HL-60/S4 treated with phorbol 12-myristate 13-acetate at 8.2 ng/mL for 4 days and 3 days (cell line): ENCODE measurements around the gene SLC4A1AP.
"Not testable (repeated sequence)": the region's sequence is repeated elsewhere in the genome, so short reads cannot be mapped to it uniquely, and the experiment has no call there.

Experiments used
- in situ Hi-C: fragments of 300-500 bp; cut with MboI; formaldehyde crosslinking; loops from 2 replicates; pipeline ENCODE4 v1.15.0; 2022; ENCODE audit warnings: low sequenced_read_pairs

Gene SLC4A1AP

DNA sequence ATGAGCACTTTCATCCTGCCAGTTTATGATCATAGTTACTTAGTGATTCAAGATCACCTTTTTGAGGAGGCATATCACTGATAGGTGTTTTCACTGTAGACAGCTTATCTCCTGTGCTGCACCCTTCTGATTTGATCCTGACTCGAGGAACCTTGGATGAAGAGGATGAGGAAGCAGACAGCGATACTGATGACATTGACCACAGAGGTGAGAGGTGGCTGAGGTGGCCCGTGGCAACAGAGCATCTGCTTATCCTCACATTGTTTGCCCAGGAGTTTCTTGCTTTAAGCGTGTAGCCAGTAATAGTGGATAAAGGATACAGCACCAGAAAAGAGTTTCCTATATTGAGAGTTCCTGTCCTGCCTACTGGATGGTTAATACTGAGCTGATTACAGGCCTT lies 16.0 kb upstream of the SLC4A1AP start:
- in situ Hi-C loops, result no loop called here

DNA sequence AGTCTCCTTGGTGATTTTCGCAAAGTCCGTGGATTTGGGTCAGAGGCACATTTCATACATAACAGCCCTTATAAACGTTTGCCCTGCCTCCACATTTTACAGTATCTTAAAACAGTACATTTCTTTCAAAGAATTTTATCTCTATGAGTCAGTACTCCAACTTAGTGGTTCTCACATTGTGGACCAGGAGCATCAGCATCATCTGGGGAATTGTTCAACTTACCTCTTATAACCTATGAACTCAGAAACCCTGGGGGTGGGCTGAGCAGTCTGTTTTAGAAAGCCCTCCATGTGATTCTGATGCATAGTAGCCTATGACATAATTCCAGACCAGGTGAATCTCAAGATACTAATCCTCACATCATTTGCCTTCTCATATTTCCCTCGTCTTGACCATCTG lies 12.6 kb upstream of the SLC4A1AP start:
- in situ Hi-C loops, result no loop called here

DNA sequence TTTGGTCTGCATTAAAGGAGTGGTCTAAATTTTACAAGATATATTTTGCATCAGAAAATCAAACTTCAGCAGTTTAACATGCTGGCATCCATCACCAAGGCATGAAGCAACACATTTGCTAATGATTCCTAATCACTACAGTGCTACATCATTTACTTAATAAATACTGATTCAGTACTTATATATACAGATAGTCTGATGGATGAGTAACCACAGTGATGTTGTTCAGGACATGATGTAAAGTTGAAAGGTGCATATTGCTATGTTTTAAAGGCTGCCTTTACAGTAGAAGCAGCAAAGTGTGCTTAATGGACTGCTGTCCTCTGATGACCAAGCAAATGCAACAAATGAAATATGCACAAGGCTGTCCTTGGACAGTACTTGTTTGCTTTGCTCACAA lies 11.3 kb upstream of the SLC4A1AP start:
- in situ Hi-C loops, result no loop called here

- in situ Hi-C loops, result no loop called here
These were observed 10.9 kb upstream of the SLC4A1AP start for GRCh38 chr2:27652790-27653189.

- in situ Hi-C loops, result no loop called here
These were observed 10.3 kb upstream of the SLC4A1AP start for GRCh38 chr2:27653397-27653796.

GRCh38 chr2:27655155-27655951 lies 8.3 kb upstream of the SLC4A1AP start:
- in situ Hi-C loops, result no loop called here

DNA sequence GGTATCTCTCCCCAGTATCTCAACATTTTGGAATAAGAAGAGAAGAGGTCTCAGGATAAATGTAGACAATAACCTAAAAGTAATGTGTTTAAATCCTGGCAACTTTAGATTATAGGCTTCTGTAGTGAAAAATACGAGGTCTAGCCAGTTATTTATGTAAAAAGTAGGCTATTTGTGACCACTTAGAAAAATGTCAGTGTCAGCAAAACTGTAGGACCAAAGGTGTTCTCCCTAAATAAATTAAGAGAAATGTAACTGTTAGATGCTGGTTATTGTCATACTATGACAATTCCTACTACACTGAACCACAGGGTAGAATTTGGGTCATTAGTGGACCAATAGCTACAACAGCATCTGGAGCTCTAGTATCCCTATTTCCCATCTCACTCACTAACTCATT lies 2.3 kb upstream of the SLC4A1AP start:
- in situ Hi-C loops, result no loop called here

DNA sequence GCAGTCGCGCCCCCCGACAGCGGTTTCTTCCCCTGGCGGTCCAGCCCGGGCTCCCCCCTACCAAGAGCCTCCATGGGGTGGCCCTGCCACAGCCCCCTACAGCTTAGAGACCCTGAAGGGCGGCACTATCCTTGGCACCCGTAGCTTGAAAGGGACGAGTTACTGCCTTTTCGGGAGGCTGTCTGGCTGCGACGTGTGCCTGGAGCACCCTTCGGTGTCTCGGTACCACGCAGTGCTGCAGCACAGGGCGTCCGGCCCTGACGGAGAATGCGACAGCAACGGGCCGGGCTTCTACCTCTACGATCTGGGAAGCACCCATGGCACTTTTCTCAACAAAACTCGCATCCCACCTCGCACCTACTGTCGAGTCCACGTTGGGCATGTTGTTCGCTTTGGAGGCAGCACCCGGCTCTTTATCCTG lies 475 bp downstream of the SLC4A1AP start:
- in situ Hi-C loops, result no loop called here

- in situ Hi-C loops, result no loop called here
These were observed 1.1 kb downstream of the SLC4A1AP start for GRCh38 chr2:27664622-27665363.

- in situ Hi-C loops, result no loop called here
These were observed 3.8 kb downstream of the SLC4A1AP start for GRCh38 chr2:27667446-27667845.

DNA sequence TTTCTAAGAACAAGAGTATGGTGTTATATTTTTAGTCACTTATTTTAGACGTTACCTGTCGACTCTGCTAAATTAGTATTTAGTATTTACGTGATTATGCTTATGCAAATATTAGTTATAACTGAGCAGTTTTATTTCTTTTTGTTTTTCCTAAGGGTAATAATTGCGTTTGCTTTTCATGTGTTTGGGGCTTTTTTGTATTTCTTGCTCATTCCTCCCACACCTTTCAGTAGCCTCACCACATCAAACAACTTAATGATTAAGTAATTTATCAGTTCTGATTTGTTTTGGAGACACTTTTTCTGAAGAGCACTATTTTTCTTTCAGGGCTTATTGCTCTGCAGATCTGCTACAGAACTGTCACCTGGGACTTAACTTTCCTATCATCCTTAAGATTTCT lies 7.5 kb downstream of the SLC4A1AP start:
- in situ Hi-C loops, result no loop called here

GRCh38 chr2:27672723-27673486 lies 9.2 kb downstream of the SLC4A1AP start:
- in situ Hi-C loops, result no loop called here

- in situ Hi-C loops, result no loop called here
These were observed 16.9 kb downstream of the SLC4A1AP start for GRCh38 chr2:27680571-27680970.

GRCh38 chr2:27681841-27682240 lies 18.2 kb downstream of the SLC4A1AP start:
- in situ Hi-C loops, result no loop called here

GRCh38 chr2:27682334-27682771 lies 18.7 kb downstream of the SLC4A1AP start:
- in situ Hi-C loops, result not testable (repeated sequence)

- in situ Hi-C loops, result no loop called here
These were observed 19.8 kb downstream of the SLC4A1AP start for GRCh38 chr2:27683390-27684071.

DNA sequence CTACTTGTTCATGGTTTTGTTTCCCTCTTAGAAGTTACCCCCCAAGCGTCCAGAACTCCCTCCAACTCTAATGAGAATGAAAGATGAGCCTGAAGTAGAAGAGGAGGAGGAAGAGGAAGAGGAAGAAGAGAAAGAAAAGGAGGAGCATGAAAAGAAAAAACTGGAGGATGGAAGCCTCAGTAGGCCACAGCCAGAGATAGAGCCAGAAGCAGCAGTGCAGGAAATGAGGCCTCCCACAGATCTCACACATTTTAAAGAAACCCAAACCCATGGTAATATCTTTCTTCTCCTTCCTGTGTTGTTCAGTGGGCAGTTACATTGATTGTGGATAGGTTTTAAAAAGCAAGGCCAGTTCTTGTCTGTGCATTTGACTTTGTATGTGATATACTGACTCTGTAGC lies 21.3 kb downstream of the SLC4A1AP start:
- in situ Hi-C loops, result not testable (repeated sequence)

DNA sequence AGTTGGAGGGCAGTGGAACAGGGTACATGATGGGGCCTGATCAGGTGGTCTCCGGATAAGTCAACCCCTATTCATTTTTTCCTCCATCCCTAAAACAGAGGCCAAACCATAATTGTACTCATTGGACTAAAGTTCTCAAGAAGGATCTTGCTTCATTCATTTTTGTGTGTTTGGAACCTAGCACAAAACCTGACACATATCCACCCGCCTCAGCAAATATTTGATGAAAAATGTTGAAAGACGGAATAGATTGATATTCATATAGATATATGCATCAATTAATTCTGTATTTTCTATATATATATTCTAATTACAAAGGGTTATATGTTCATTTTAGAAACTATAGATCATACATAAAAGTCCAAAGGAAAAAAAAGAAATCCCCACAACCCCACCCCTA lies 21.9 kb downstream of the SLC4A1AP start:
- in situ Hi-C loops, result no loop called here

DNA sequence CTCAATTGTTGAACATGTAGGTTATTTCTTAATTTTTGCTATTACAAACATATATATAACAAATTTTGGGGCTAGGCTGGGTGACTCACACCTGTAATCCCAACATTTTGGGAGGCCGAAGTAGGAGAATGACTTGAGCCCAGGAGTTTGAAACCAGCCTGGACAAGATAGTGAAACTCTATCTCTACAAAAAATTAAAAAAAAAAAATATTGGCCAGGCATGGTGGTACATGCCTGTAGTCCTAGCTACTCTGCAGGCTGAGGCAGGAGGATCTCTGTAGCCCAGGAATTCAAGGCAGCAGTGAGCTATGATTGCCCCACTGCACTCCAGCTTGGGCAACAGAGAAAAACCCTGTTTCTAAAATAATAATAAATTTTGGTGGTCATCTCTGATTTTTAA lies 23.5 kb downstream of the SLC4A1AP start:
- in situ Hi-C loops, result no loop called here

DNA sequence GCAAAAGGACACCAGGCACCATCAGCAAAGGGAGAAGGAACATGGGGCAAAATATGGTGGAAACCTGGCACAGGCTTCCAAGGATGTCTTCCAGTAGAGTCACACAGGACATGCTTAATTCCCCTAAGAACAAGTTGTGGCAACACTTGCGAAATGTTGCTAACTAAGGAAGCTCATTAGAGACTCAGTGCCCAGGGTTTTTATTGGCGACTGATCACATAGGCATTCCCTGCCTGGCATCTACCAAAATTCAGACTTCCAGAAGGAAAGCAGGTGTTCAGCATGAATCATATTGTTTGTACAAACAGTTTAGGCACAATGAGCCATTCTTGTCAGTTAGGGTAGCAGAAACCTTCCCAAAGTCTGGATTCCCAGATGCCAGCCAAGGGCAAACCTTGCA lies 25.7 kb downstream of the SLC4A1AP start:
- in situ Hi-C loops, result no loop called here

DNA sequence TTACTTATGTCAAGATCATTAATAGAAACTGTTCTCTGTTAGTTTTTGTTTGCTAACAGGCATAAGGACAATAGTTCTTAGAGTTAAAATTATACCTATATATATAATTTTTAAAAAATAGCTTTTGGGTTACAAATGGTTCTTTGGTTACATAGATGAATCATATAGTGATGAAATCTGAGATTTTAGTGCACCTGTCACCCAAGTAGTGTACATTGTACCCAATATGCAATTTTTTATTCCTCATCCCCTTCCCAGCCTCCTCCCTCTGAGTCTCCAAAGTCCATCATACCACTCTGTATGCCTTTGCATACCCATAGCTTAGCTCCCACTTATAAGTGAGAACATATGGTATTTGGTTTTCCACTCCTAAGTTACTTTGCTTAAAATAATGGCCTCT lies 26.4 kb downstream of the SLC4A1AP start:
- in situ Hi-C loops, result no loop called here
